TTC549 (cell line): ENCODE results near the gene ADNP2.

Source experiments
- FAIRE-seq: peaks from 2 replicates; lab custom pipeline; 2012; peaks lifted over from hg19 to GRCh38; lab: Jason Lieb, UNC

ADNP2 gene

DNA sequence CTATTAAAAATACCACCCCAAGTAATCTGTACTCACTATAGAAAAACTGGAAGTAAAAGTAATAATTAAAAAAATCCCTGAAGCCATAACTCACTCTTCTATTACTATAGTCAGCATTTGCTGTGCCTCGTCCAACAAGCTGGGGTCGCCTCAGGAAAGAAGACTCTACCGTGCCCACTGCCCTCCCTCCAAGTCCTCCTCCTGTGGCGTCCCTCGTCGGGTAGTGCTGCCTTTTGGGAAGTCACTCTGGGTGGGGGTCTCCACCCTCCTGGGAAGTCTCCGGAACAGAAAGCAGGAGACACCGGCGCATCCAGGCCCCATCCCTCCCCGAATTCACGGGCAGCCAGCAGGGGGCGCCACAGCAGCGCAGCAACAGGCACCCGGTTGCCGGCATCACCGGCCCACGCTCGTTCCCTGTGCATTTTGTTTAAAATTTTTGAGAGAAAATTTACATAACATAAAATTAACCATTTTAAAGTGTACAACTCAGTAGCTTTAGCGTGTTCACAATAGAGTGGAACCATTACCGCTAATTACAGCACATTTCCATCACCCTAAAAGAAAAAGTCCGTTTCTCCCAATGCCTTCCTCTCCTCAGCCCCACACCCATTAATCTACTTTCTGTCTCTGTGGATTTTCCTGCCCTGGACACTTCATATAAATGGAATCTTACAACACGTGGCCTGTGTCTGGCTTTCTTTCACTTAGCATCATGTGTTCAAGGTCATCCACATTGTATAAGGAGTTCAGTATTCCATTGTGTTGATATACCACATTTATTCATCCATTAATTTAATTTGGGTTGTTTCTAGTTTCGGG lies 62.2 kb downstream of the ADNP2 start:
- no peak for FAIRE-seq

DNA sequence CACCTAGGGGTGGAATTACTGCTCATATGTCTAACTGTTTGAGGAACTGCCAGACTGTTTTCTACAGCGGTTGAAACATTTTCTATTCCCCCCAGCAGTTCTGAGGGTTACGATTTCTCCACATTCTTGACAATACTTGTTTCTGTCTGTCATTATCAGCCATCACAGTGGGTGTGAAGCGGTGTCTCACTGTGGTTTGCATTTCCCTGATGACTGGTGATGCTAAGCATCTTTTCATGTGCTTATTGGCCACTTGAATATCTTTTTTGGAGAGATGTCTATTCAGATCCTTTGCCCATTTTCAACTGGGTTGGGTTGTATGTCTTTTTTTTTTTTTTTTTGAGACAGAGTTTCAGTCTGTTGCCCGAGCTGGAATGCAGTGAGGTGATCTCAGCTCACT lies 63.0 kb downstream of the ADNP2 start:
- no peak for FAIRE-seq

DNA sequence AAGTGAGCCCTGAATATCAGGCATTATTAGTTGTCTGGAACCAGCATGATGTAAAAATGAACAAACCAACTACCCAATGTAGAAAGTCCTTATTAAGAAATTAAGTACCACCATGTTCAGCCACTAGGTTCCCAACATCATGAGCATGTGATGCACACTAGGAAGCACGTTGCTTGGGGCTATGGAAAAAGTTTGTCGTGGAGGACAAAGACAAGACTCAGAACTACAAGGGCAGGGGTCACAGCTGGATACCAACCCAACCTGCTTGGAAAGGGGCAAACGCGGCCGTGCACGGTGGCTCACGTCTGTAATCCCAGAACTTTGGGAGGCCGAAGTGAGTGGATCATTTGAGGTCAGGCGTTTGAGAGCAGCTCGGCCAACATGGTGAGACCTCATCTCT lies 64.0 kb downstream of the ADNP2 start:
- FAIRE-seq: no peak

DNA sequence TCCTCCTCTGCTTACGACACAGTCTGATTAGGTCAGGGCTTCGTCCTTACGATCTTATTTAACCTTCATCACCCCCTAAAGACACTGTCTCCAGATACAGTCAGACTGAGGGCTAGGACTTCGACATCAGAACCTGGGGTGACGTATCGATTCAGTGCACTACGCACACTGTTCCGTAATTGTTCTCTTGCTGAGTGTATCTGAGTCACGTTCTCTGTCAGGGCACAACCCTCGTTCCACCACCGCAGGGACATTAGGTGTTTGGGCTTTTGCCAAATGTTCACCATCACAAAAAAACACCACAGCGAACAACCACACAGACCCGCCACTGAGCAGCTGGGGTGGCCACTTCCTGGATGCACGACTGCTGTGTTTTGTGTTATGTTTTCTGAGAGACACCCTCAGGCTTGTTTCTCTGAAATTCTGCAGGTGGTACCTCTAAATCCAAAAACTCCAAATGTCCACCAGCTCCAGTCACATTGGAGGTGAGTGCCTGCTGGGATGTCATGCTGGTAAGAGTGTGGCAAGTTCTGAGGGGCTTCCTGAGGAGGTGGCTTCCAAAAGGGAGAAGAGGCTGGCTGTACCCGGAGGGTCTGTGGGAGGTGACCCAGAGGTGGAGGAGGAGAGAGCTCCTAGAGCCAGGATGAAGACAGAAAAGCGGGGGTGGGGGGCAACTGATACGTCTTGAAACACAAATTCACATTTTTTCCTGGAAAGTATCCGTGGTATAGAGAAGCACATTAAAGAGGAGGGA lies 66.6 kb downstream of the ADNP2 start:
- no peak for FAIRE-seq

DNA sequence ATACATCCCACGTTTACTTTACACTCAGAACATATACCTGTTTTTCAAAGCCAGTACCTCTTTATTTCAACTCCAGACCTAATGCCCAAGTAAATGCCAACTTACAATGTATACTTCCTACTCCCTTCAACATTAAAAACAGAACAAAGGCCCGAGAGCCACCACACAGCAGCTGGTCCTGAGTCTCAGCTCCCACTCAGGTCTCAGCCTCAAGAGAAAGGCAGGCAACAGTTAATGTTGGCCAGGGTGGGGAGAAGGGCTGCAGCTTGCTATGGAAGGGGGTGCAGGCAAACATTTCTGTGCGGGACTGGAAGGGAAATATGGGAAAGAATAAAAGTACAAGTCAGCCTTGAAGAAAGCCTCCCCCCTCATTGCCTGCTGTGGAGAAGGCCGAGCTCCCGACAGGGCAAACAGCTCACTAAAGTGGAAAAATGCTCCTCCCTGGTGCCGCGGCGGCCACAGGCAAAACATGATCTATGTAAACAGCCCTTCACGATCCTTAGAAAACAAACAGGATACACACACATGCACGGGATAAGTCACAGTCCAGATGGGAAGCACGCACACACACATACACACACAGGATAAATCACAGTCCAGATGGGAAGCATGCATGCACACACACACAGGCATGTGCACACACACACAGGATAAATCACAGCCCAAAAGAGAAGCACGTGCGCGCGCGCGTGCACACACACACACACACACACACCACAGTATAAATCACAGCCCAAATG lies 67.4 kb downstream of the ADNP2 start:
- no peak for FAIRE-seq

DNA sequence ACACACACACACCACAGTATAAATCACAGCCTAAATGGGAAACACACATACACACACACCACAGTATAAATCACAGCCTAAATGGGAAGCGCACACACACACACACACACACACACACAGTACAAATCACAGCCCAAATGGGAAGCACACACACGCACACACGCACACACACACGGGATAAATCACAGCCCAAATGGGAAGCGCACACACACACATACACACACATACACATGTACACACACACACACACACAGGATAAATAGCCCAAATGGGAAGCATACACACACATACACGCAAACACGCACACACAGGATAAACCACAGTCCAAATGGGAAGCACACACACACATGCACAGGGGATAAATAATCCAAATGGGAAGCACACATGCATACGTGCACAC lies 68.1 kb downstream of the ADNP2 start:
- FAIRE-seq: no peak

DNA sequence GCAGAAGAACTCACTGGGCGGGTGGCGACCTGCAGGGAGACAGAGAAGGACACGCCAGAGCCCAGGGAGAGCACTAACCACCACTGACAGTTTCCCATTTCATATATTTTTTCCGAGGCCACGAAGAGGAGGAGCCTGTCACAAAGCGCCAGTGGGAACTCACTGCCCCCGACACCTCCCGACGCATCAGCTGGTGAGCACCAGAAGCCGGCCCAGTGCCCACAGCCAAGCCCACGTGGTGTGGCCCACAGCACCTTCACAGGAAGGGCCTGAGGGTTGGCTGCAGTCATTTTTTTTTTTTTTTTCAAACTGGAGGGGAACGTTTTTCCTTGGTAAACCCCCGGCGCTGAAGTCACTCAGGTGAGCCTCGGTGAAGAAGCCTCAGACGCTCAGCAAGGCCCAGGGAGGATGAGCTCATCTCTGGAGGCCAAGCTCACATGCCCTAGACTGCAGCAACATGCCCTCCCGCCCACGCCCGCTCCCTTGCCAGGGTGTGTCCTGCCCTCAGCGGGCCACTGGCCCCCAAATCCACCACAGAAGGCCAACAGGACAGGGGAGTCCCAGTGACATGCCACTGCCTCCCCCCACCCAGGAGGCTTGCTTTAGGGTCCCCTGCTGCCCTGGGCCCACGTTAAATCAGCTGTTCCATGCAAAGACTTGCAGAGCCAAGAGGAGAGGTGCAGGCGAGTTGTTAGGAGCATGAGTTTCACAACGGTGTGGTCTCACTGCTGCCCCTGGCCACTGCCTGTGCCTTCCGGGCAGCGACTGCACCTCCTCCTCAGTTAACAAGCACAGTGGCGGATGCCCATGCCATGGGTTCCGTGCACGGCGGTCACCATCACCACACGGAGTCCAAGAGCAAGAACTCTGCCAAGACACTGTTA lies 70.1 kb downstream of the ADNP2 start:
- no peak for FAIRE-seq

DNA sequence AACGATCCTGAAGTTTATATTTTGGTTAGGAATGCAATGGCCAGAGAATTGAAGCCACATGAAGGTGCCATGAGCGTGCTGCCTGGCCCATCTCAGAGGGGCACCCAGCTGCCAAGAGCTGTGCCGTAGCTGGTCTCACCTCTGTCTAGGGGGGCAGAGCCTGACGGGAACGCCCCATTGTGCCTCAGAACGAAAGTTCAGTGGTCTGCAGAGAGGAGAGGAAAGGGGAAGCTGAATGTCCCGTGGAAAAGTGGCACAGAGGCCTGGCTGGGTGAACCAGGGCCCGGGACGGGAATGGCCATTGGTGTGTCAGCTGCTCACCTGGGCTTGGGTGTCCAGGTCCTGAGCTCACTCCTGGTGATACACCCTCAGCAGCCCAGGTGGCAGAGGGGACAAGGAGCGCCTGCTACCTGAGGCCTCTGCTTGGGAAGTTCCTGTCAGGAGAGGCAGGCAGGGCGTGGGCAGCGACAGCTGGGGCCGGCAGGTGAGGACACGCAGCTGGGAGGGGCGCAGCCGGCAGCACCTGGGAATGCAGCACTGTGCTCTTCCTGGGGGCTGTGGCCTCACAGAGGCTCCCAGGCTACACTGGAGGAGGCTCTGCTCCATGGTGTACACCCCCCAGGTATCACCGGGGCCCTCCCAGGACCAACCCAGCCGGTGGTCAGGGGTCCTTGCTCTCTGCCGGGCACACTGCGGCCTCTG lies 70.9 kb downstream of the ADNP2 start:
- FAIRE-seq: no peak

DNA sequence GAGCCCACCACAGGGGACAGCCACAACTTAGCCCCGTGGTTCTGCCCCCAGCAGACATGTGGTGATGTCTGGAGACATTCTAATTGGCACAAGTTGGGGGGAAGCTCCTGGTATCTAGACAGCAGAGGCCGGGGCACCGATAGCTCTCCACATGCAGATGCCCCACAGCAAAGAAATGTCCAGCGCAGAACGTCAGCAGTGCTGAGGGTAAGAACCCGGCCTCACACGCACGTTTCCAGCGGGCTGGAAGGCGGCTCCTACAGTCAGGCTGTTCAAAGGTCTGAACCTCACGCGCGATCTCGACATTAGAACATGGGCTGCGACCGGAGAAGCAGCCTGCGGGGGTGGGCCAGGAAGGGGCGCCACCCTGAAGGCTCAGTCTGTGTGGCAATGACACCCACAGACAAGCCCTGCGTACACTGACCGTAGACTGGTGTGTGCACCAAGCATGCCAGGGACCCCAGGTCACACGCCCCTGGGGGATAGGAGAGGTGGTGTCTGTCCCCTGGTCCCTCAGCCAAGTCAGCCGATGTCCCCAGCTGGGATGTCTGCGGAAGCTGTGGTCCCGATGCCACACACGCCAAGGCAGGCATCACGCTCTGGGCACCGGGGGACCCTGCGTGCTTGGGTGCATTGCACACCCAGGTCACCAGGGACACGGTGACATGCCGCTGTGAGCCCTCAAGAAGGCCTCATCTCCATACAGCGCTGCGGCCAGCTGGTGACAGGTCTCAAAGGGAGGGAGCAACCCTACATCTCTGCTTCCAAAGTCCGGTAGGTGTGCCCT lies 71.9 kb downstream of the ADNP2 start:
- FAIRE-seq: no peak

DNA sequence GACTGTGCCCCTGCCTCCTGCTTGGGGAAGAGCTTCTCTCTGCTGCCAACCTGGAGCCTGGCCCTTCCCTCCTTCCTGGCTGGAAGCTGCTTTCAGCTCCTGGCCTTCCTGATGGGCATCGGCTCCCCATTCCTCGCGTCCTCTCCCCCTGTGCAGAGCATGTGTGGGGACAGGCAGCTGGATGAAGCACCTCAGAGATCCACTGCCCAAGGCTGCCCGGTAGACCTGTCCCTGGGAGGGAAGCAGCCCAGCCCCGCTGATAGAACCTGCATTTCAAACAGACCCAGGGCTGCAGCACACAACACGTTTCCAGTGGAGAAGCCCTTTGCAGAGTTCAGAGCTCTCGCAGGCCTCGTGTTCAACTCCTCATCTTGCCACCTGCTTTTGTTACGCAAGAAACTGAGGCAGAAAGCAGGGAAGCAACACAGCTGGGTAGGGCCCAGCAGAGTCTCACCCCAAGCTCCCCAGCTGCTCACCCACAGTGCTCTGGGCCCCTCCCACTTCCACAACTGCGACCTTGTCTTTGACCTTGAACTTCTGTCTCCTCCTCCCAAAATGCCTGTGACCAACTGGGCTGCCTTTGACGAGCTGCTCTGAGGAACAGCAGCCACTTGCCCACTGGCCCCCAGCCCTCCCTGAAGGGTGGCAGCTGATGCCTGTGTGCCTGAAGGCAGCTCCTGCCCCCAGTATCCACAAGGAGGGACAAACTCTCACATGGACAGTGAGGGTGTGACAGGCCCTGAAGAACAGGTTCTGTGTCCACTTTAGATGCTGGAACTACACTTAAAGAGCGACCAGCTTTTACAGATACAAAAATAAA lies 72.8 kb downstream of the ADNP2 start:
- FAIRE-seq: no peak

DNA sequence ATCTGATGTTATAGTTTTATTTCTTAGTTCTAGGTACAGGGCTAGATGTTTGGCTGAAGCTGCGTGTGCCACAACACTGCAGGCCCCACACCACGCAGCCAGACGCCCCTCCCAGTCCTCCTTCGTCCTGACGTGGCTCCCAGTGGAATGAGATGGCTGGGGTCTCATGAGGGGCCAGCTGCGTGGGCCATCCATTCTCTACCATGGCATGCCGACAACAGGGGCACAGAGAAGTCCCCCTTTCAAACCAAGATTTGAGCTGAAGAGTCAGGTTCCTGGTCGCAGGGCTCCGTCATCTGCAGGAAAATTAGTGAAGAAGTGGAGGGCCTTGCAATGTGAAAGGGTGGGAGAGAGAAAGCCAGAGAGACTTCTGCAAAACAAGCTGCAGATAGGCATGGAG lies 73.8 kb downstream of the ADNP2 start:
- no peak for FAIRE-seq

DNA sequence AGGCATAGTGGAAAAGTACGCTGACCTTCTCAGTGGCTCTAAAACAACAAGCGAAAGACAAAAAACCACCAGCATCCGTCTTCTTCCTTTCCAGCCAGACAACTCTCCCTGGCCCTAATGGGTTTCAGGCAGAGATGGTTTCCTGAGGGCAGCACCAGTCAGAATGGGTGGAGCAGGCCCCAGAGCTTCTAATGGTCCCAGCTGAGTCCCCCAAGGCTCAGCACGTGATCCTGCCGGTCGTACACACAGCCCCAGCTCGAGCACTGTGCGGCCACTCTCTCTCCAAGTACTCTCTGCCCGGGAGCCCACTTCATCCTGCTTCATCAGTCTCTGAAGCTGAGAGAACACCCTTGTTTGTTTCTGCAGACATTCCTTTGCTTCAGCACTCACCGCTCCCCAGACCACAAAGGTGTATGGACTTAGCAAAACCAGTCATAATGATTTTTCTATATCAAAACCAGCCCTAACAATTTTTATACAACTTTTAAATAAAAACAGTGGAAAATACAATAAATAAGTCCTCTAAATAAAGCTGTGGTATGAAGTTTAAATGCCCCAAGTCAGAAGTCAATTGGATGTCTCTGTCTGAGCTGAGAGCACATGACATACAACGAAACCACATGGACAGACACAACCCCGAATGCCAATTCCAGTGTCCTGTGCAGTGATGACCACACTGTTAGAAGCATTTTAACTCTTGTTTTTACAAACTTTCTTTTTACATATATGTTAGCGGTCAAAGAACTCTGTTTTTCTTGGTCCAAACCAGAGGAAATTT lies 74.4 kb downstream of the ADNP2 start:
- FAIRE-seq: no peak

DNA sequence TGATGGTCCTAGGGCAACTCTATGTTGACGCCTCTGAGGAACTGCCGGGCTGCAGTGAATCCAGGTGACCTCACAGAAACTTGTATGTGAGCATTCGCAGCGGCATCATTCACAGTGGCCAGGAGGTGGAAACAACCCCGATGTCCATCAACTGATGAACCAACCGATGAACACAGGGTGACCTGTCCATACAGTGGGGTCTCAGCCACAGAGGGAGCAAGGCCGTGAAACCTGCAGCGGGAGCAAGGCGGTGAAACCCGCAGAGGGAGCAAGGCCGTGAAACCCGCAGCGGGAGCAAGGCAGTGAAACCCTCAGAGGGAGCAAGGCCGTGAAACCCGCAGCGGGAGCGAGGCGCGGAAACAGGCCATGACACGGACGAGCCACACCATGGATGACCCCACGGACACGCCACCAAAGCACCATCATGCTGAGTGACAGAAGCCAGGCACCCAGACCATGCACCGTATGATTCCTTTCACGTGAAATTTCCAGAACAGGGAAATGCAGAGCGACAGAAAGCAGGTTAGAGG lies 75.2 kb downstream of the ADNP2 start:
- FAIRE-seq: no peak

DNA sequence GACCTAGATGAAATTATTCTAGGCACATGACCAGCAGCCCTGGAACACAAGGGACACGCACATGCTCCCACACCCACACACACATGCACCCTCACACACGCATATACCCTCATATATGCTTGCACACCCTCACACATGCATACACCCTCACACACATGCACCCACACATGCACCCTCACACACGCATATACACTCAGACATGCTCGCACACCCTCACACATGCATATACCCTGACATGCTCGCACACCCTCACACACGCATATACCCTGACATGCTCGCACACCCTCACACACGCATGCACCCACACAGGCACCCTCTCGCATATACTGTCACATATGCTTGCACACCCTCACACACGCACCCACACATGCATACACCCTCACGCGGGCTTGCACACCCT lies 76.5 kb downstream of the ADNP2 start:
- no peak for FAIRE-seq

DNA sequence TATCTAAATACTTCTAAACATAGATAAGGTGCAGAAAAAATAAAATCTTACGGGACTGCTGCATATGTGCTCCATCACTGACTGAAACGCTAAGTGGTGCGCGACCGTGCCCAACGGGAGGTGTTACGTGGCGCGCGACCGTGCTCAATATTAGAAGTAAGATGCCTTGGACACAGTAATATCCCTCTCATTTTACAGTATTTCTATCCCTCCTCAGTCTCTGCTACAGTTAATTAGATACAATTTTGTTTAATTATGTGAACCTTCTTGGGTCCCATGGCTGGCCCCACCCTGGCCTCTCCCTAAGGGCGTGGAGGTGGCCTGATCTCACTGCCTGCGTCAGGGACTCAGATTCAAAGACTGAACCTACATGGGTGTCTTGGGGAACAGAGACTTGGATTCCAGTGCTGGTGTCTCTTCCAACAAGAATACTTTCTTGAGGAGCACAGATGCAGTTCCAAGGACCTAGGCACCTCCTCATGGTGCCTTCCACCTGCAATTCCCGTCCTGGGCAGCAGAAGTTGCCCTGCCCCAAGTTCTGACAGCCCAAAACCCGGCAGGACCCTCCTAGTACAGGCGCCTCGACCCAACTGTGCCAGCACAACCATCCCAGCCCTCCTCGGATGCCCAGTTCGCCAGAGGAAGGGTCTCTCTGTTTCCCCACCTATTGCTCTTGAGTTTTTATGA lies 79.0 kb downstream of the ADNP2 start:
- FAIRE-seq: no peak

DNA sequence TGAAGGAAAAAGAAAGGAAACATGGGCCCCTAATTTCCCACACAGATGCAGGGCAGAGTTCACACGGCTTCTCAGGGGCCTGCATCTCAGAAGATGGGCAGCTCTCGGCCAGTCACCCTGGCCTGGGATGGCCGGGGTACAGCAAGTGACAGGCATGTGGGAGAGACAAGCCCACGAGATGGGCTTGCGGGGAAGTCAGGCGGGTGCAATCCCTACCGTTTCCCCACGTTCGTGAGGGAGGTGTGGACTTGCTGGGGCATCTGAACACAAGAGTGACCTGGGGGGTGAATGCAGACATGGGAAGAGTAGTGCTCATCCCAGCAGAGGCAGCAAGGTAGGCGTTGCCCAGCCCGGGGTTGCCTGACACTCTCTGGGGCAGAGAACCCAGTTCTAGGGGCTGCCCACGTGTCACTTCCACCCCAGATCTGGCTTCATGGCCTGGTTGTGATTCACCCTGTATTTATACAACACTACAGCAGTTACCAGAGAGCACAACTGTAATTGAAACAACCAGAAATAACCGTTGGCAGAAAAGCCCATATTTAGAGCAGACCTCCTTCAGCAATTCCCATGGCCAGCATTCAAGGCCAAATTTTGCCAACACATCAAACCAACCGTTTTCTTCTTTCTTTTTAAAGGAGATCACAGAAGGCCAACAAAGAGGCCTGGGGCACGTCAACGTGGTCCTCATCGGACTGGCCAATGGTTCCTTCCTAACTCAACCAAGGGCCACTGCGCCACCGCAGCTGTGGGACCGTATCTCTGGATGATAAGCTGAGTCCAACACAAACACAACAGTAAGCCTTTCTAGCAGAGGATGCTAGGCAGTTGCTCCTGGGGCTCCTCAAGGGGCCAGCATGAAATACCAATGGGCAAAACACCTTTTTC lies 79.8 kb downstream of the ADNP2 start:
- FAIRE-seq: no peak

DNA sequence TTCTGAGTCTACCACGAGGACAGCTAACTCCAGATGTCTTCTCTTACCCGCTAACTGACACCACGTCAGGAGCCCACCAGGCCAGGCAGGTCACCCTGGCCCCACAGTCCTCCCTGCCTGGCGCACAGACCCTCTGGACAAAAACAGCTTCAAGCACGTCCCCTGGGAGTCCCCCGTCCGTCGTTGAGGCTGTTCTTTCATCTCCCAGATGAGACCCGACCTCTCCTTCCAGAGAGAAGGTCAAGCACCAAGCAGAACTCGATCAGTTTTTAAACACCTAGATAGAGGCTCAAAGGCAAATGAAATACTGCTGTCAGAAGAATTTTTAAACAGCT lies 80.4 kb downstream of the ADNP2 start:
- FAIRE-seq: no peak
